ENCODE results near the gene PRSS35. TPM values are rescaled to one million over a fixed set of nuclear protein-coding genes. Genes with fewer than 3 reads are reported as not detected.

The PRSS35 gene
- polyA plus RNA-seq, 1 of the 3 experiments (the other 2 are of a cell fraction): 0.36 TPM

DNA sequence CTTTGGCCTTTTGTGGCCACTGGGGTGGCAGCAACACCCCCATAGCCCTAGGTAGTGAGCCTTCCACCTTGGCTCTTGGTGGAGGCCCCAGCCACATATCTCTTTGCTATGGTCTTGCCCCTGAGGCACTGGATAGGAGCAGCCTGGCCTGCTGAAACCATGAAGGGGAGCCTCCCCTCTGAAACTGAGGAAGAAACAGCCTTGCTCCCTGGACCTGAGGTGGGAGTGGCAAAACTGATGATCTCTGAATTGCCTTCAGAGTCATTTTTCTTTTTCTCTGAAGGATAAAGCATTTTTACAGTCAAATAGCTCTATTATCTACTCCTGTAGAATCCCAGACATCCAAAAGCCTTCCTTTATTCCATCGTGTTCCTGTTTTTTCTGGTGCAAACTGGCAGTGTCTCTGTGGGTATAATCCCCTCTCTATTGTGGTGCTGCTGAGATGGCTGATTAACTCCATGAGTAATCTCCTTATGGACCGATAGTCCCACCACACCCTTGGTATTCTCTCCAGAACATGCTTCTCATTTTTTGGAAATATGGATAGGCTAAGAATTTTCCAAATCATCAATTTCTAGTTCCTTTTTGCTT is 22.0 kb upstream of the PRSS35 start:
- Histone ChIP-seq H4K20me1 (ENCODE audit: insufficient read depth) (no peaks in the 10 kb centered on the region), H3K4me3 (ENCODE audit: low read depth in 2 of 2, low read length in 1 of 2) (no peak overlapping the region), H3K36me3 (replicated peaks in 1 of 2; ENCODE audit: control insufficient read depth in 1 of 2, insufficient read depth in 2 of 2, low read length in 1 of 2) (no peaks in the 10 kb centered on the region), H3K9me3 (no peaks in the 10 kb centered on the region), H3K27ac (ENCODE audit: low read depth in 2 of 2, low read length in 1 of 2) (no peak overlapping the region), H3K9ac (no peak overlapping the region), H3K79me2 (ENCODE audit: insufficient read depth) (no peaks in the 10 kb centered on the region), H3K4me1 (ENCODE audit: control insufficient read depth in 1 of 2, insufficient read depth in 2 of 2, low read depth in 1 of 2, low read length in 1 of 2) (no peaks in the 10 kb centered on the region), H2AFZ (ENCODE audit: low read depth) (no peak overlapping the region), H3K9me2 (no peaks in the 10 kb centered on the region), H3K27me3 (ENCODE audit: insufficient read depth) (no peaks in the 10 kb centered on the region), H3K4me2 (no peak overlapping the region), H3F3A (replicated peaks; ENCODE audit: insufficient read depth) (no peaks in the 10 kb centered on the region)
- whole genome bisulfite sequencing (ENCODE audit: low lambda C conversion rate): 80% methylated on average over 2 of the region's 2 CpGs
- DNase-seq: no peak
- TF ChIP-seq POLR2AphosphoS5 (IDR thresholded peaks at IDR 0.05; ENCODE audit: low read depth, low read length) (no peak), FOXM1 (IDR thresholded peaks at IDR 0.05; ENCODE audit: low read depth) (no peak), GABPA (IDR thresholded peaks at IDR 0.05; ENCODE audit: low read depth) (no peak), ELF1 (IDR thresholded peaks at IDR 0.05) (no peak), NFIC (IDR thresholded peaks at IDR 0.05; ENCODE audit: borderline replicate concordance) (no peak)
- TF ChIP-seq, protein P1, sequence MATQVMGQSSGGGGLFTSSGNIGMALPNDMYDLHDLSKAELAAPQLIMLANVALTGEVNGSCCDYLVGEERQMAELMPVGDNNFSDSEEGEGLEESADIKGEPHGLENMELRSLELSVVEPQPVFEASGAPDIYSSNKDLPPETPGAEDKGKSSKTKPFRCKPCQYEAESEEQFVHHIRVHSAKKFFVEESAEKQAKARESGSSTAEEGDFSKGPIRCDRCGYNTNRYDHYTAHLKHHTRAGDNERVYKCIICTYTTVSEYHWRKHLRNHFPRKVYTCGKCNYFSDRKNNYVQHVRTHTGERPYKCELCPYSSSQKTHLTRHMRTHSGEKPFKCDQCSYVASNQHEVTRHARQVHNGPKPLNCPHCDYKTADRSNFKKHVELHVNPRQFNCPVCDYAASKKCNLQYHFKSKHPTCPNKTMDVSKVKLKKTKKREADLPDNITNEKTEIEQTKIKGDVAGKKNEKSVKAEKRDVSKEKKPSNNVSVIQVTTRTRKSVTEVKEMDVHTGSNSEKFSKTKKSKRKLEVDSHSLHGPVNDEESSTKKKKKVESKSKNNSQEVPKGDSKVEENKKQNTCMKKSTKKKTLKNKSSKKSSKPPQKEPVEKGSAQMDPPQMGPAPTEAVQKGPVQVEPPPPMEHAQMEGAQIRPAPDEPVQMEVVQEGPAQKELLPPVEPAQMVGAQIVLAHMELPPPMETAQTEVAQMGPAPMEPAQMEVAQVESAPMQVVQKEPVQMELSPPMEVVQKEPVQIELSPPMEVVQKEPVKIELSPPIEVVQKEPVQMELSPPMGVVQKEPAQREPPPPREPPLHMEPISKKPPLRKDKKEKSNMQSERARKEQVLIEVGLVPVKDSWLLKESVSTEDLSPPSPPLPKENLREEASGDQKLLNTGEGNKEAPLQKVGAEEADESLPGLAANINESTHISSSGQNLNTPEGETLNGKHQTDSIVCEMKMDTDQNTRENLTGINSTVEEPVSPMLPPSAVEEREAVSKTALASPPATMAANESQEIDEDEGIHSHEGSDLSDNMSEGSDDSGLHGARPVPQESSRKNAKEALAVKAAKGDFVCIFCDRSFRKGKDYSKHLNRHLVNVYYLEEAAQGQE (IDR thresholded peaks at IDR 0.05; ENCODE audit: low read depth, low read length): no peak
- POLR2A ChIA-PET: no interaction called here
- CTCF ChIA-PET: no interaction called here

DNA sequence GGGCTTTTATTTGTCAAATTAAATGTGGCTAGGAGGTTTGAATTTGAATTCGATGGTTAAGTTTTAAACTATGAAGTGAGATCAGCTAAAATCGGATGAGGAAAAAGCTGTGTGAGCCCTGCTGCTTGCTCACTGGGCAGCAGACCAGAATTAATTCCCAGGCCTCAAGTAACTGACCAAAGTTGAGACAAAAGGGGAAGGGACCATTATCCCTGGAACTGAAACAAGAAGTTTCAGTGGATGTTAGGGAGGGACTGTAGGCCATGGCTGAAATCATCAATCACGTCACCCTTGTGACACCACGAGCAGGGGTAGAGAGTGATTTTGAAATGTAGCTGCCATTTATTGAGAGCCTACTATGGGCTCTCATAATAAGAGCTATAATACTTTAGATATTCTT is 7.0 kb upstream of the PRSS35 start:
- Histone ChIP-seq H3F3A (replicated peaks; ENCODE audit: insufficient read depth) (no peaks in the 10 kb centered on the region), H3K36me3 (replicated peaks in 1 of 2; ENCODE audit: control insufficient read depth in 1 of 2, insufficient read depth in 2 of 2, low read length in 1 of 2) (no peaks in the 10 kb centered on the region), H3K4me1 (ENCODE audit: control insufficient read depth in 1 of 2, insufficient read depth in 2 of 2, low read depth in 1 of 2, low read length in 1 of 2) (no peaks in the 10 kb centered on the region), H3K9me2 (no peaks in the 10 kb centered on the region), H4K20me1 (ENCODE audit: insufficient read depth) (no peaks in the 10 kb centered on the region), H3K27ac (ENCODE audit: low read depth in 2 of 2, low read length in 1 of 2) (no peak overlapping the region), H3K27me3 (ENCODE audit: insufficient read depth) (no peaks in the 10 kb centered on the region), H3K4me3 (ENCODE audit: low read depth in 2 of 2, low read length in 1 of 2) (no peak overlapping the region), H2AFZ (ENCODE audit: low read depth) (no peak overlapping the region), H3K9ac (no peak overlapping the region), H3K9me3 (no peaks in the 10 kb centered on the region), H3K79me2 (ENCODE audit: insufficient read depth) (no peaks in the 10 kb centered on the region), H3K4me2 (no peak overlapping the region)
- POLR2A ChIA-PET: no interaction called here
- CTCF ChIA-PET: interaction anchor here (1.3 to 5.2 kb wide), 5 partner anchors 8 to 438 kb away, joined by 5 to 35 read pairs (median 9); partner anchors contain the start of genes DOP1A and PRSS35
- DNase-seq: no peak
- WGBS (ENCODE audit: low lambda C conversion rate): 82% methylated on average over 4 of the region's 4 CpGs
- TF ChIP-seq, protein P2, sequence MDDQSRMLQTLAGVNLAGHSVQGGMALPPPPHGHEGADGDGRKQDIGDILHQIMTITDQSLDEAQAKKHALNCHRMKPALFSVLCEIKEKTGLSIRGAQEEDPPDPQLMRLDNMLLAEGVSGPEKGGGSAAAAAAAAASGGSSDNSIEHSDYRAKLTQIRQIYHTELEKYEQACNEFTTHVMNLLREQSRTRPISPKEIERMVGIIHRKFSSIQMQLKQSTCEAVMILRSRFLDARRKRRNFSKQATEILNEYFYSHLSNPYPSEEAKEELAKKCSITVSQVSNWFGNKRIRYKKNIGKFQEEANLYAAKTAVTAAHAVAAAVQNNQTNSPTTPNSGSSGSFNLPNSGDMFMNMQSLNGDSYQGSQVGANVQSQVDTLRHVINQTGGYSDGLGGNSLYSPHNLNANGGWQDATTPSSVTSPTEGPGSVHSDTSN (IDR thresholded peaks at IDR 0.05): no peak
- TF ChIP-seq FOXM1 (IDR thresholded peaks at IDR 0.05; ENCODE audit: low read depth) (no peak), TAF1 (IDR thresholded peaks at IDR 0.05; ENCODE audit: borderline replicate concordance, low read depth, low read length) (no peak), TEAD4 (IDR thresholded peaks at IDR 0.05; ENCODE audit: borderline replicate concordance, insufficient read depth) (no peak), ELF1 (IDR thresholded peaks at IDR 0.05) (no peak), EP300 (IDR thresholded peaks at IDR 0.05; ENCODE audit: borderline replicate concordance in 1 of 2, low read depth in 1 of 2, low read length in 1 of 2) (no peak), CHD2 (IDR thresholded peaks at IDR 0.05; ENCODE audit: low read length, partially characterized antibody) (no peak), MEF2A (IDR thresholded peaks at IDR 0.05; ENCODE audit: borderline replicate concordance, low read depth) (no peak), SIN3A (IDR thresholded peaks at IDR 0.05; ENCODE audit: borderline replicate concordance, low read depth, low read length) (no peak), RFX5 (IDR thresholded peaks at IDR 0.05; ENCODE audit: low read length) (no peak), GABPA (IDR thresholded peaks at IDR 0.05; ENCODE audit: low read depth) (no peak), MXI1 (IDR thresholded peaks at IDR 0.05; ENCODE audit: low read depth, low read length) (no peak)
- TF ChIP-seq, protein P3, sequence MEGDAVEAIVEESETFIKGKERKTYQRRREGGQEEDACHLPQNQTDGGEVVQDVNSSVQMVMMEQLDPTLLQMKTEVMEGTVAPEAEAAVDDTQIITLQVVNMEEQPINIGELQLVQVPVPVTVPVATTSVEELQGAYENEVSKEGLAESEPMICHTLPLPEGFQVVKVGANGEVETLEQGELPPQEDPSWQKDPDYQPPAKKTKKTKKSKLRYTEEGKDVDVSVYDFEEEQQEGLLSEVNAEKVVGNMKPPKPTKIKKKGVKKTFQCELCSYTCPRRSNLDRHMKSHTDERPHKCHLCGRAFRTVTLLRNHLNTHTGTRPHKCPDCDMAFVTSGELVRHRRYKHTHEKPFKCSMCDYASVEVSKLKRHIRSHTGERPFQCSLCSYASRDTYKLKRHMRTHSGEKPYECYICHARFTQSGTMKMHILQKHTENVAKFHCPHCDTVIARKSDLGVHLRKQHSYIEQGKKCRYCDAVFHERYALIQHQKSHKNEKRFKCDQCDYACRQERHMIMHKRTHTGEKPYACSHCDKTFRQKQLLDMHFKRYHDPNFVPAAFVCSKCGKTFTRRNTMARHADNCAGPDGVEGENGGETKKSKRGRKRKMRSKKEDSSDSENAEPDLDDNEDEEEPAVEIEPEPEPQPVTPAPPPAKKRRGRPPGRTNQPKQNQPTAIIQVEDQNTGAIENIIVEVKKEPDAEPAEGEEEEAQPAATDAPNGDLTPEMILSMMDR (IDR thresholded peaks at IDR 0.05): no peak
- TF ChIP-seq, protein P4, sequence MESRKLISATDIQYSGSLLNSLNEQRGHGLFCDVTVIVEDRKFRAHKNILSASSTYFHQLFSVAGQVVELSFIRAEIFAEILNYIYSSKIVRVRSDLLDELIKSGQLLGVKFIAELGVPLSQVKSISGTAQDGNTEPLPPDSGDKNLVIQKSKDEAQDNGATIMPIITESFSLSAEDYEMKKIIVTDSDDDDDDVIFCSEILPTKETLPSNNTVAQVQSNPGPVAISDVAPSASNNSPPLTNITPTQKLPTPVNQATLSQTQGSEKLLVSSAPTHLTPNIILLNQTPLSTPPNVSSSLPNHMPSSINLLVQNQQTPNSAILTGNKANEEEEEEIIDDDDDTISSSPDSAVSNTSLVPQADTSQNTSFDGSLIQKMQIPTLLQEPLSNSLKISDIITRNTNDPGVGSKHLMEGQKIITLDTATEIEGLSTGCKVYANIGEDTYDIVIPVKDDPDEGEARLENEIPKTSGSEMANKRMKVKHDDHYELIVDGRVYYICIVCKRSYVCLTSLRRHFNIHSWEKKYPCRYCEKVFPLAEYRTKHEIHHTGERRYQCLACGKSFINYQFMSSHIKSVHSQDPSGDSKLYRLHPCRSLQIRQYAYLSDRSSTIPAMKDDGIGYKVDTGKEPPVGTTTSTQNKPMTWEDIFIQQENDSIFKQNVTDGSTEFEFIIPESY (IDR thresholded peaks at IDR 0.05; ENCODE audit: borderline replicate concordance, low read depth): no peak
- TF ChIP-seq, protein P5, sequence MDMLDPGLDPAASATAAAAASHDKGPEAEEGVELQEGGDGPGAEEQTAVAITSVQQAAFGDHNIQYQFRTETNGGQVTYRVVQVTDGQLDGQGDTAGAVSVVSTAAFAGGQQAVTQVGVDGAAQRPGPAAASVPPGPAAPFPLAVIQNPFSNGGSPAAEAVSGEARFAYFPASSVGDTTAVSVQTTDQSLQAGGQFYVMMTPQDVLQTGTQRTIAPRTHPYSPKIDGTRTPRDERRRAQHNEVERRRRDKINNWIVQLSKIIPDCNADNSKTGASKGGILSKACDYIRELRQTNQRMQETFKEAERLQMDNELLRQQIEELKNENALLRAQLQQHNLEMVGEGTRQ (IDR thresholded peaks at IDR 0.05; ENCODE audit: borderline replicate concordance, low read depth, low read length): no peak

Measured in SK-N-SH (cell line).